ENCODE measurements around the gene DNAAF5.

GRCh38 chr7:756928-757560, 30.5 kb downstream of the DNAAF5 start:
- TF ChIP-seq CTCF (IDR thresholded peaks at IDR 0.05) (no peak), POLR2A (IDR thresholded peaks at IDR 0.05) (no peak)
